Prostate gland (tissue), 1 donor: ENCODE measurements around the gene SCN4A.

Experiments
- POLR2A ChIP-seq: fragments of 450-650 bp; IDR thresholded peaks from one replicate; pipeline ENCODE4 v1.6.1; 2016; ENCODE audit warnings: antibody characterized with exemption, mild to moderate bottlenecking
- POLR2AphosphoS5 ChIP-seq: sonication (generic); formaldehyde crosslinking; IDR thresholded peaks from one replicate; pipeline ENCODE4 v1.6.1; 2017; ENCODE audit warnings: antibody characterized with exemption

DNA sequence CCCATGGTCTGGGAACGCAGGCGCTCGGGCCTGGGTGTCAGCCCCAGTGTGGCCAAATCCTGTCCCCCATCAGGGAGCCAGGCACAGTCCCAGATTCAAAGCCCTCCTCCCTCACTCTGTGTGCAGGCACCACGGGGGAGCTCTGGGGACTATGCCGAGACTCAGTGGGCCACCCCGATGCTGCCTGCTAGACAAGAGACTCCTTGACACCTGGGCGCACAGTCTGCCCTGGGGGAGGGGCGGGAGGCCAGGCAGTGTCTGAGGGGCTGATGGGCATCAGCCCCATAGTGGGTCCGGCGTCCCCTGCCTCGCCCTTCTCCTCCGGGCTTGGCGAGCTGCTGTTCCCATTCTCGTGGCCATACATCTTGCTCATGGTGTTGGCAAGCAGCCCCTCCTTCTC lies 32.1 kb downstream of the SCN4A start:
- no peak for TF ChIP-seq POLR2AphosphoS5
- TF ChIP-seq POLR2A = no peak
